Retinal pigment epithelial cell (primary cell): Measurements from ENCODE around the gene CYB5R2.

ENCODE experiments used
- DNase-seq: peaks from one replicate; pipeline ENCODE4 v3.0.0-alpha.2; 2010; ENCODE audit warnings: low read depth
- H3K4me3 ChIP-seq: 2 replicates; pipeline ENCODE4 v1.5.1; 2011; ENCODE audit warnings: mild to moderate bottlenecking, low read length, control low read depth, moderate library complexity
- TF ChIP-seq, protein P1 (sequence below): conservative IDR thresholded peaks from 2 replicates; pipeline ENCODE4 v1.5.1; 2011; ENCODE audit warnings: low read depth, low read length, control low read depth, inconsistent platforms

Gene CYB5R2

DNA sequence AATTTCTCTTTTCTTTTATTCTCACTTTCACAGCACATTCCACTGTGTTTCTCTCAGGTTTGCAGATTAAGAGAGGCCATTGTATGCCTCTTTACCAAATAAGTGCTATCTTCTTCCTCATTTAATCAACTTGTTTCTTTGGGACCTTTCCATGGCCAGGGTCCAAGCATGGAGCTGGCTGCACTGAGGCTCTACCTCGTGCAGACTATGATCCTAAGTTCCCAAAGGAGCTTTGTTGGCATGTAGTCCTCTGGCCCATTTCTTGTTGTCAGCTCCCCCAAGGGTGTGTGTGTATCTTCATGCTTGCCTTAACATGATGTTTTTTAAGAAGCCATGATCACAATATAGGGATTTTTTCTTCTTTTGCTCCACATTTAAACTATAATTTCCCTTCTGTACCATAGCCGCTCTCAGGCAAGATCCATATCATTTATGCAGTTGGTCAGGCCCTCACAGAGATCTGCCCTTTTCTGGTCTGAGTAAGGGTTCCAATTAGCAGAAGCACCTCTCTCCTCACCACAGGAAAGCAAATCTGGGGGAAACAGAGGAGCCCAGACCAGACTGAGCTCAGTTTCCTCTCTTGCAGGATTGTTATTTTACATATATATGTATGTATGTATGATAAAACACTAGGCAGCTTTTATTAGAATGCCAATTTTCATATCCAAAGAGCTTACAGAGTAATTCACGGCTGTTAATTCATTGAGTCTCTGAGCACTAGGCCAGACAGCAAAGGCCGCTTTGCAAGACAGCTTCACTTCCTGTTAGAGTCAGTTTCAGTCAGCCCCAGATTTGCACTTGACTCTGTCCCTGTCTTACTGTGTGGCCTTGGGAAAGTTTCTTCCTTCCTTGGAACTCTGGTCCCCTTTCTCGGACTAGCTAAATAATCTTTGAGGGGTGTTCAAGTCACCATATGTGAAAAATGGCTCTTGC is 34.3 kb downstream of the CYB5R2 start:
- TF ChIP-seq, protein P1, sequence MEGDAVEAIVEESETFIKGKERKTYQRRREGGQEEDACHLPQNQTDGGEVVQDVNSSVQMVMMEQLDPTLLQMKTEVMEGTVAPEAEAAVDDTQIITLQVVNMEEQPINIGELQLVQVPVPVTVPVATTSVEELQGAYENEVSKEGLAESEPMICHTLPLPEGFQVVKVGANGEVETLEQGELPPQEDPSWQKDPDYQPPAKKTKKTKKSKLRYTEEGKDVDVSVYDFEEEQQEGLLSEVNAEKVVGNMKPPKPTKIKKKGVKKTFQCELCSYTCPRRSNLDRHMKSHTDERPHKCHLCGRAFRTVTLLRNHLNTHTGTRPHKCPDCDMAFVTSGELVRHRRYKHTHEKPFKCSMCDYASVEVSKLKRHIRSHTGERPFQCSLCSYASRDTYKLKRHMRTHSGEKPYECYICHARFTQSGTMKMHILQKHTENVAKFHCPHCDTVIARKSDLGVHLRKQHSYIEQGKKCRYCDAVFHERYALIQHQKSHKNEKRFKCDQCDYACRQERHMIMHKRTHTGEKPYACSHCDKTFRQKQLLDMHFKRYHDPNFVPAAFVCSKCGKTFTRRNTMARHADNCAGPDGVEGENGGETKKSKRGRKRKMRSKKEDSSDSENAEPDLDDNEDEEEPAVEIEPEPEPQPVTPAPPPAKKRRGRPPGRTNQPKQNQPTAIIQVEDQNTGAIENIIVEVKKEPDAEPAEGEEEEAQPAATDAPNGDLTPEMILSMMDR = no peak
- DNase-seq = no peak

DNA sequence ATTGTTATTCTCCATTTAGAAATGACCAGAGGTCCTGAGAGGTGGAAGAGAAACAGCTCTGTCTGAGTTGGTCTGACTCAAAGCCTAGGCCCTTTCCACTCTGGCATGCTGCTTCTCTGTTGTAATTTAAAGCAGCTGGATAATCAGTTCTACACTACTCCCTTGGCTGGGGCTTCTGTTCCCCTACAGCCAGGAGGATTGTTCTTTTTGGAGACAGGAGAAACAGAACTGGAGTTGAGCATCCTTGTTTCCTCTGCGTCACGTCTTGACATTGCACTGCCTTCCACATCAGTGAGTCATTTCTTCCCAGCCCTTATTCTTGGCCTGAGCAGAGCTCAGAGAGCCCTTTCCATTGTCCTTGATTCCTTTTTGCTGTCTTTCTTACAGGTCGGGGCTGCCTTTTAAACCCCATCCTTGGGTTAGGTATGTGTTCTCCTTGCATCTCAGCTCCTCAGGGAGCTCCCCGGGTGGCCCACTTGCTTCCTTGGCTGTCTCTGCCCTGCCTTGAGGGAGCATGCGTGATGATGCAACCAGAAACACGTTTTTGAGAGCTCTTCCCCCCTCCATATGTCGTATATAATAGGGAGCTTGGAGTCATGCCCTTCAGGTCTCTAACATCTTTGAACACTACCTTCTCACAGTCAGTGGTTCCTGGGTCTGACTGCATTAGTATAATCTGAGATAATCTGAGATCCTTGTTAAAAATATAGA is 35.7 kb downstream of the CYB5R2 start:
- no peak for DNase-seq
- TF ChIP-seq, protein P1 = no peak
- H3K4me3 ChIP-seq = no peak overlapping the region

More for the DNA sequence above, 34.3 kb downstream of the CYB5R2 start:
- H3K4me3 ChIP-seq = no peak overlapping the region

DNA sequence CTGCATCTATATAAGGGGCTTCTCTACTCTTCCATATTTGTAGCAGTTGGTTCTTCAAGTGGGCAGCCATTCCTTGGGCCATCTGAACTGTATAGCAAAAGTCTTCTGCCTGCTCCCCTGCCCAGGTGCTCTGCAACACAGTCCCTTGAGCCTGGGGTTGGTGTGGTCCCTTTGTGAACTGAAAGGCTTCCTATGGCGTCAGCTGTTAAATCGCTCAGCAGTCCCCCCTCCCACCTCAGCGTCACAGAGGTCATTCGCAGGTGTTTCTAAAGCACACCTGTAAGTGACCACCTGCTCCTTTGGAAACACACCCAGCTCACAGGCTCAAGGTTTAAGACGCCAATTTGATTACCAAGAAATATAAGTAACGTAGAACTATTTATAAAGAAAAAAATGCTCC is 37.0 kb downstream of the CYB5R2 start:
- no peak overlapping the region for H3K4me3 ChIP-seq
- DNase-seq = no peak
- TF ChIP-seq, protein P1 = no peak

GRCh38 chr11:7635708-7636107 is 37.6 kb downstream of the CYB5R2 start:
- DNase-seq = no peak
- no peak overlapping the region for H3K4me3 ChIP-seq
- TF ChIP-seq, protein P1 = no peak

DNA sequence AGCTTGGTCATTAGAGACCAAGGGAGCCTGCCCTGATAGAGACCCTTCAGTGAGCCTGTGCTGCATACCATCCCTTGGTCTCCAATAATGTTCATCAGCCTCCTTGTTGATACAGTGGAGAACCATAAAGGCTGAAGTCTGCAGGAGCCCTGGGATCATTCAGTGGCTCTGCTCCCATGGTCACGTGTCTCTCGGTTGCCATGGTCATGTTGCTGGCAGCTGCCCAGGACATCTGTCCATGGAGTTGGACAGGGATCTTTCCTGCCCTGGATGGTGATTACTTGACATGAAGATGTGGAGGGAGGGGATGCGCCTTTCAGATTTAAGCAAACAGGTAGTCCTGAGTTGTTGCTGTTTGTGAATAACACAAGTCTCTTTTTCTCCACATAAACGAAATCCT is 38.2 kb downstream of the CYB5R2 start:
- DNase-seq = no peak
- TF ChIP-seq, protein P1 = no peak
- H3K4me3 ChIP-seq = no peak overlapping the region

DNA sequence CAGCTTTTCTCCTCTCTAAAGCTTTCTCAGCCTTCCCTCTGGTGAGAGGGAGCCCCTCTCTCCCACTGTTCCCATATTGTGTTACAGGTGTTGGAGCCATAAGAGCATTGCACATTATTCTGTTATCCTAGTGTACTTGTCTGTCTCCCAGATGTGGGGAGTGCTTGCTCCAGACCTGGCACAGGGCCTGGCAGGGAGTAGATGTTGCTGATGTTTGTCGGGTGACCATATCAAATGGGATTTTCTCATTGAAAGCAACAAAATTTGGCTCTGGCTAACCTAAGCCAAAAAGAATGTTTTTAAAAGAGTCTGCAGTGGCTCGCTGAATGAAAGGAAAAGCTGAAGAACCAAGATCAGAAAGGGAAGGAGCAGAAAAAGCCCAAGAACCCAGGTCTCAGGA is 41.1 kb downstream of the CYB5R2 start:
- TF ChIP-seq, protein P1 = no peak
- no peak for DNase-seq
- no peak overlapping the region for H3K4me3 ChIP-seq
